H9 (cell line): Measurements from ENCODE around the gene RC3H2. TPM values are rescaled to one million over a fixed set of nuclear protein-coding genes. Genes with fewer than 3 reads are reported as not detected.

Experiments used
- DNase-seq: peaks from one replicate; pipeline ENCODE4 v3.0.0-alpha.2; 2017
- H2AFZ ChIP-seq: one replicate; pipeline ENCODE4 v1.6.1; 2013; ENCODE audit warnings: mild to moderate bottlenecking, low read length, control low read depth, moderate library complexity
- H2AK5ac ChIP-seq: 2 replicates; pipeline ENCODE4 v1.6.1; 2013; ENCODE audit warnings: low read length, control low read depth, mixed read lengths; ENCODE audit not compliant: insufficient read length
- H2BK120ac ChIP-seq: one replicate; pipeline ENCODE4 v1.6.1; 2013; ENCODE audit warnings: low read depth, mild to moderate bottlenecking, low read length, control low read depth, inconsistent platforms; ENCODE audit not compliant: poor library complexity, severe bottlenecking
- H2BK12ac ChIP-seq: 2 replicates; pipeline ENCODE4 v1.6.1; 2013; ENCODE audit warnings: low read length, control low read depth, mixed read lengths, low read depth; ENCODE audit not compliant: insufficient read length
- H2BK15ac ChIP-seq: 2 replicates; pipeline ENCODE4 v1.6.1; 2013; ENCODE audit warnings: low read depth, low read length, control low read depth
- H2BK20ac ChIP-seq: one replicate; pipeline ENCODE4 v1.6.1; 2013; ENCODE audit warnings: low read depth, mild to moderate bottlenecking, low read length, control low read depth, inconsistent platforms; ENCODE audit not compliant: poor library complexity, severe bottlenecking
- H2BK5ac ChIP-seq: 2 replicates; pipeline ENCODE4 v1.6.1; 2013; ENCODE audit warnings: low read length, control low read depth, mixed read lengths; ENCODE audit not compliant: insufficient read length
- H3K14ac ChIP-seq: 2 replicates; pipeline ENCODE4 v1.6.1; 2013; ENCODE audit warnings: low read length, control low read depth; ENCODE audit not compliant: insufficient read depth
- H3K18ac ChIP-seq: 2 replicates; pipeline ENCODE4 v1.6.1; 2013; ENCODE audit warnings: low read depth, mild to moderate bottlenecking, mixed read lengths, low read length, control low read depth; ENCODE audit not compliant: insufficient read length
- H3K23ac ChIP-seq: 2 replicates; pipeline ENCODE4 v1.6.1; 2013; ENCODE audit warnings: low read length, control low read depth, mixed read lengths, low read depth; ENCODE audit not compliant: insufficient read length
- H3K23me2 ChIP-seq: 2 replicates; pipeline ENCODE4 v1.6.1; 2013; ENCODE audit warnings: low read depth, mild to moderate bottlenecking, mixed read lengths, low read length, control low read depth; ENCODE audit not compliant: insufficient read length, poor library complexity, severe bottlenecking
- H3K27ac ChIP-seq: 2 replicates; pipeline ENCODE4 v1.5.1; 2013; ENCODE audit warnings: low read length, control low read depth, mixed read lengths, low read depth; ENCODE audit not compliant: insufficient read length
- H3K27me3 ChIP-seq: 2 replicates; pipeline ENCODE4 v1.6.1; 2013; ENCODE audit warnings: low read length, control low read depth, inconsistent platforms; ENCODE audit not compliant: insufficient read depth
- H3K4ac ChIP-seq: 2 replicates; pipeline ENCODE4 v1.6.1; 2013; ENCODE audit warnings: low read depth, mild to moderate bottlenecking, control low read depth, inconsistent platforms, low read length, moderate library complexity
- H3K4me1 ChIP-seq: 2 replicates; pipeline ENCODE4 v1.6.1; 2013; ENCODE audit warnings: low read length, control low read depth, inconsistent platforms; ENCODE audit not compliant: insufficient read depth
- H3K4me2 ChIP-seq: 2 replicates; pipeline ENCODE4 v1.6.1; 2013; ENCODE audit warnings: low read length, control low read depth, mixed read lengths; ENCODE audit not compliant: insufficient read length, insufficient read depth
- H3K56ac ChIP-seq: 2 replicates; pipeline ENCODE4 v1.6.1; 2013; ENCODE audit warnings: low read depth, mild to moderate bottlenecking, mixed read lengths, low read length, control low read depth; ENCODE audit not compliant: insufficient read length
- H3K79me1 ChIP-seq: 2 replicates; pipeline ENCODE4 v1.6.1; 2013; ENCODE audit warnings: low read depth, mild to moderate bottlenecking, moderate library complexity, low read length, control low read depth, inconsistent platforms; ENCODE audit not compliant: insufficient read depth, poor library complexity, severe bottlenecking
- H3K79me2 ChIP-seq: 2 replicates; pipeline ENCODE4 v1.6.1; 2013; ENCODE audit warnings: low read length, control low read depth, inconsistent platforms; ENCODE audit not compliant: insufficient read depth
- H3K9ac ChIP-seq: 2 replicates; pipeline ENCODE4 v1.6.1; 2013; ENCODE audit warnings: low read length, control low read depth, mixed read lengths; ENCODE audit not compliant: insufficient read length; ENCODE audit errors: extremely low read depth
- H3K9me3 ChIP-seq: one replicate; pipeline ENCODE4 v1.6.1; 2013; ENCODE audit warnings: low read depth, low read length, inconsistent platforms; ENCODE audit not compliant: control insufficient read depth
- H3T11ph ChIP-seq: one replicate; pipeline ENCODE4 v1.6.1; 2013; ENCODE audit warnings: mild to moderate bottlenecking, low read length, control low read depth, inconsistent platforms
- H4K20me1 ChIP-seq: one replicate; pipeline ENCODE4 v1.6.1; 2013; ENCODE audit not compliant: control insufficient read depth, insufficient read length, insufficient read depth
- H4K5ac ChIP-seq: 2 replicates; pipeline ENCODE4 v1.6.1; 2013; ENCODE audit warnings: low read depth, mild to moderate bottlenecking, mixed read lengths, low read length, control low read depth; ENCODE audit not compliant: insufficient read length
- H4K8ac ChIP-seq: replicated peaks from 2 replicates; pipeline ENCODE4 v1.6.1; 2013; ENCODE audit warnings: low read length, control low read depth, mixed read lengths, low read depth; ENCODE audit not compliant: insufficient read length
- H4K91ac ChIP-seq: 2 replicates; pipeline ENCODE4 v1.6.1; 2013; ENCODE audit warnings: low read depth, mild to moderate bottlenecking, moderate library complexity, mixed read lengths, low read length, control low read depth; ENCODE audit not compliant: insufficient read length
- H3K27ac Mint-ChIP-seq, 3 experiments: 2 replicates in 2 of 3; 3 replicates in 1 of 3; pipeline ENCODE4 v1.8.0; 2020 to 2021; ENCODE audit warnings: mixed read lengths in 3 of 3, mild to moderate bottlenecking in 1 of 3, moderate library complexity in 1 of 3
- H3K27me3 Mint-ChIP-seq: 2 replicates; pipeline ENCODE4 v1.8.0; 2021; ENCODE audit warnings: low read depth, mild to moderate bottlenecking, moderate library complexity, mixed read lengths
- H3K36me3 Mint-ChIP-seq, 3 experiments: 2 replicates in 2 of 3; 3 replicates in 1 of 3; pipeline ENCODE4 v1.8.0; 2020 to 2021; ENCODE audit warnings: low read depth in 3 of 3, mixed read lengths in 3 of 3; ENCODE audit not compliant: insufficient read depth in 1 of 3
- H3K4me1 Mint-ChIP-seq, 2 experiments: 2 replicates each; pipeline ENCODE4 v1.8.0; 2020; ENCODE audit warnings: mixed read lengths in 2 of 2
- H3K4me3 Mint-ChIP-seq, 2 experiments: 2 replicates in 1 of 2; 3 replicates in 1 of 2; pipeline ENCODE4 v1.8.0; 2020 to 2021; ENCODE audit warnings: mild to moderate bottlenecking in 2 of 2, mixed read lengths in 2 of 2, moderate library complexity in 1 of 2
- H3K9me3 Mint-ChIP-seq, 2 experiments: 2 replicates in 1 of 2; 3 replicates in 1 of 2; pipeline ENCODE4 v1.8.0; 2020; ENCODE audit warnings: mild to moderate bottlenecking in 2 of 2, mixed read lengths in 2 of 2, moderate library complexity in 1 of 2
- WGBS: extraction: QIAGEN DNeasy Blood & Tissue Kit; methylation state at CpG from one replicate; pipeline ENCODE4 v1.1.7; 2013; ENCODE audit warnings: missing lambda C conversion rate, low lambda C conversion rate, mixed read lengths; ENCODE audit not compliant: insufficient read length; ENCODE audit errors: extremely low coverage; 5-methylcytosine and 5-hydroxymethylcytosine counted together
- total RNA-seq: library from RNA; stranded (reverse); gene quantifications from 2 replicates; pipeline ENCODE4 v1.2.1, GENCODE V29; 2021
- TF ChIP-seq, protein P1 (sequence below): fragments of 200-600 bp; sonication (generic); conservative IDR thresholded peaks from 3 replicates; pipeline ENCODE4 v1.8.0; 2021; ENCODE audit warnings: antibody characterized with exemption, mild to moderate bottlenecking

RC3H2 gene
- total RNA-seq, 1 experiment from 2014 or later: 49.0 TPM

GRCh38 chr9:122936883-122937282 is 31.7 kb upstream of the RC3H2 start:
- Histone ChIP-seq H2BK5ac (no peak overlapping the region), H4K20me1 (no peaks in the 10 kb centered on the region), H2AFZ (no peak overlapping the region), H3K14ac (no peak overlapping the region), H3K79me2 (peaks cover 8% of the 10 kb centered on the region; the same call in 1 of the 2 replicates), H2AK5ac (no peak overlapping the region), H3K4me2 (no peak overlapping the region), H4K5ac (no peak overlapping the region), H2BK120ac (no peak overlapping the region), H3K56ac (no peak overlapping the region), H3K79me1 (no peaks in the 10 kb centered on the region), H4K8ac (no peak overlapping the region), H3K4me1 (peaks cover 2% of the 10 kb centered on the region; the same call in 1 of the 2 replicates), H3K23ac (no peak overlapping the region), H3K27ac (no peak overlapping the region), H3T11ph (no peak overlapping the region), H3K27me3 (no peaks in the 10 kb centered on the region), H2BK15ac (no peak overlapping the region), H2BK20ac (no peak overlapping the region), H3K9ac (no peak overlapping the region), H3K18ac (no peak overlapping the region), H3K9me3 (no peaks in the 10 kb centered on the region), H4K91ac (no peak overlapping the region), H2BK12ac (no peak overlapping the region), H3K4ac (no peak overlapping the region), H3K23me2 (peaks cover 3% of the 10 kb centered on the region)
- DNase-seq: no peak
- TF ChIP-seq, protein P1, sequence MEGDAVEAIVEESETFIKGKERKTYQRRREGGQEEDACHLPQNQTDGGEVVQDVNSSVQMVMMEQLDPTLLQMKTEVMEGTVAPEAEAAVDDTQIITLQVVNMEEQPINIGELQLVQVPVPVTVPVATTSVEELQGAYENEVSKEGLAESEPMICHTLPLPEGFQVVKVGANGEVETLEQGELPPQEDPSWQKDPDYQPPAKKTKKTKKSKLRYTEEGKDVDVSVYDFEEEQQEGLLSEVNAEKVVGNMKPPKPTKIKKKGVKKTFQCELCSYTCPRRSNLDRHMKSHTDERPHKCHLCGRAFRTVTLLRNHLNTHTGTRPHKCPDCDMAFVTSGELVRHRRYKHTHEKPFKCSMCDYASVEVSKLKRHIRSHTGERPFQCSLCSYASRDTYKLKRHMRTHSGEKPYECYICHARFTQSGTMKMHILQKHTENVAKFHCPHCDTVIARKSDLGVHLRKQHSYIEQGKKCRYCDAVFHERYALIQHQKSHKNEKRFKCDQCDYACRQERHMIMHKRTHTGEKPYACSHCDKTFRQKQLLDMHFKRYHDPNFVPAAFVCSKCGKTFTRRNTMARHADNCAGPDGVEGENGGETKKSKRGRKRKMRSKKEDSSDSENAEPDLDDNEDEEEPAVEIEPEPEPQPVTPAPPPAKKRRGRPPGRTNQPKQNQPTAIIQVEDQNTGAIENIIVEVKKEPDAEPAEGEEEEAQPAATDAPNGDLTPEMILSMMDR: no peak
- no CpG with 5 or more reads among the region's 1 CpG for WGBS
- H3K4me1 Mint-ChIP-seq: peaks cover 15 to 20% of the 10 kb centered on the region in 2 experiments
- H3K27ac Mint-ChIP-seq: no peak overlapping the region
- H3K27me3 Mint-ChIP-seq: no peaks in the 10 kb centered on the region
- no peak overlapping the region for H3K4me3 Mint-ChIP-seq
- peaks cover 3 to 29% (median 26%) of the 10 kb centered on the region in 3 experiments for H3K36me3 Mint-ChIP-seq
- H3K9me3 Mint-ChIP-seq: no peaks in the 10 kb centered on the region
